GM12878 (cell line): Measurements from ENCODE around the gene PTGFRN. TPM values are rescaled to one million over a fixed set of nuclear protein-coding genes. Genes with fewer than 3 reads are reported as not detected.

Experiments used
- ATAC-seq: fragments of 200-7000 bp; cut with Tn5 transposase; 3 replicates; pipeline ENCODE4 v1.9.1; 2020; ENCODE audit warnings: mild to moderate bottlenecking, moderate library complexity
- BruUV-seq: library from RNA; stranded (reverse); fragments of 400-500 nt; replicated peaks from 2 replicates; lab custom pipeline; 2021; lab: Mats Ljungman, UMichigan
- CTCF ChIA-PET: fragments of 300-600 bp; sonication (Branson Sonifier 250); formaldehyde crosslinking; extraction: SDS; loops from one replicate; lab custom pipeline; 2021; ENCODE audit warnings: inconsistent platforms; lab: Yijun Ruan, JAX
- POLR2A ChIA-PET: fragments of 350-600 bp; formaldehyde crosslinking; extraction: SDS; loops from one replicate; lab custom pipeline; 2021; ENCODE audit warnings: inconsistent platforms; lab: Charles Lee
- RAD21 ChIA-PET: fragments of 300-600 bp; sonication (Branson Sonifier 250); formaldehyde crosslinking; loops from one replicate; lab custom pipeline; 2023; ENCODE audit warnings: antibody characterized with exemption; ENCODE audit not compliant: unreplicated experiment; lab: Charles Lee
- SMC1A ChIA-PET: fragments of 300-600 bp; sonication (Branson Sonifier 250); formaldehyde crosslinking; loops from one replicate; lab custom pipeline; 2023; ENCODE audit not compliant: unreplicated experiment, uncharacterized antibody; lab: Charles Lee
- DNase-seq: peaks from one replicate; pipeline ENCODE4 v3.0.0-alpha.2; 2011; ENCODE audit warnings: low read depth, low spot score
- FAIRE-seq: peaks from 3 replicates; lab custom pipeline; 2011; peaks lifted over from hg19 to GRCh38; lab: Jason Lieb, UNC
- H2AFZ ChIP-seq: 2 replicates; pipeline ENCODE4 v1.6.0; 2011; ENCODE audit warnings: low read depth, low read length, control low read depth; ENCODE audit not compliant: control insufficient read depth
- H3K27ac ChIP-seq: 2 replicates; pipeline ENCODE4 v1.5.1; 2011; ENCODE audit warnings: control low read depth; ENCODE audit not compliant: control insufficient read depth, insufficient read depth
- H3K27me3 ChIP-seq, 2 experiments: replicated peaks in 1 of 2; 2 replicates each; pipeline versions ENCODE4 v1.6.0 to v1.6.1; 2011; ENCODE audit warnings: low read length in 1 of 2; ENCODE audit not compliant: control insufficient read depth in 2 of 2, insufficient read depth in 2 of 2
- H3K36me3 ChIP-seq, 2 experiments: 2 replicates each; pipeline ENCODE4 v1.5.1; 2011; ENCODE audit warnings: low read length in 1 of 2; ENCODE audit not compliant: control insufficient read depth in 2 of 2, insufficient read depth in 2 of 2
- H3K4me1 ChIP-seq: 2 replicates; pipeline ENCODE4 v1.6.1; 2011; ENCODE audit warnings: mild to moderate bottlenecking, low read length, moderate library complexity, mixed read lengths; ENCODE audit not compliant: control insufficient read depth, insufficient read depth
- H3K4me2 ChIP-seq: 2 replicates; pipeline ENCODE4 v1.6.0; 2011; ENCODE audit warnings: control low read depth; ENCODE audit not compliant: control insufficient read depth, insufficient read depth
- H3K4me3 ChIP-seq: fragments of 200-600 bp; sonication (generic); 2 replicates; pipeline ENCODE4 v1.5.1; 2016
- H3K79me2 ChIP-seq: 2 replicates; pipeline ENCODE4 v1.6.0; 2011; ENCODE audit warnings: low read length; ENCODE audit not compliant: control insufficient read depth, insufficient read depth
- H3K9ac ChIP-seq: 2 replicates; pipeline ENCODE4 v1.8.0; 2011; ENCODE audit warnings: low read length, control low read depth, mixed read lengths; ENCODE audit not compliant: control insufficient read depth, insufficient read depth
- H3K9me3 ChIP-seq: replicated peaks from 3 replicates; pipeline ENCODE4 v1.5.1; 2011; ENCODE audit warnings: mild to moderate bottlenecking, low read length; ENCODE audit not compliant: control insufficient read depth, insufficient read depth
- H4K20me1 ChIP-seq: 2 replicates; pipeline ENCODE4 v1.6.0; 2011; ENCODE audit not compliant: control insufficient read depth, insufficient read depth
- CHD4 ChIP-seq: fragments of 200-600 bp; sonication (generic); IDR thresholded peaks from 2 replicates; pipeline ENCODE4 v1.6.1; 2016; ENCODE audit warnings: mild to moderate bottlenecking
- CREB1 ChIP-seq: IDR thresholded peaks from 2 replicates; pipeline ENCODE4 v1.6.1; 2012; ENCODE audit warnings: low read depth, mild to moderate bottlenecking, inconsistent platforms
- ESRRA ChIP-seq: IDR thresholded peaks from 2 replicates; pipeline ENCODE4 v1.6.1; 2012; ENCODE audit warnings: mild to moderate bottlenecking, low read length, improper control_type of control experiment
- IRF3 ChIP-seq: fragments of 450-650 bp; IDR thresholded peaks from 2 replicates; pipeline ENCODE4 v1.6.1; 2014; ENCODE audit warnings: mild to moderate bottlenecking
- IRF5 ChIP-seq: fragments of 450-650 bp; IDR thresholded peaks from 2 replicates; pipeline ENCODE4 v1.6.1; 2017; ENCODE audit warnings: borderline replicate concordance
- KLF5 ChIP-seq: fragments of 450-650 bp; IDR thresholded peaks from 2 replicates; pipeline ENCODE4 v1.6.1; 2014; ENCODE audit warnings: mild to moderate bottlenecking; ENCODE audit not compliant: partially characterized antibody
- MTA3 ChIP-seq: IDR thresholded peaks from 2 replicates; pipeline ENCODE4 v1.6.1; 2012; ENCODE audit warnings: low read length, inconsistent platforms, borderline replicate concordance
- NFXL1 ChIP-seq: fragments of 450-650 bp; IDR thresholded peaks from 2 replicates; pipeline ENCODE4 v1.6.1; 2017; ENCODE audit warnings: antibody characterized with exemption, mild to moderate bottlenecking, borderline replicate concordance
- RFX5 ChIP-seq: IDR thresholded peaks from 2 replicates; pipeline ENCODE4 v1.6.1; 2011; ENCODE audit warnings: low read depth, low read length, improper control_type of control experiment
- SMAD5 ChIP-seq: IDR thresholded peaks from 2 replicates; pipeline ENCODE4 v1.6.1; 2016; ENCODE audit warnings: antibody characterized with exemption, low read depth
- SMC3 ChIP-seq: IDR thresholded peaks from 2 replicates; pipeline ENCODE4 v1.6.1; 2011; ENCODE audit warnings: low read length, improper control_type of control experiment, borderline replicate concordance
- SPI1 ChIP-seq: IDR thresholded peaks from 2 replicates; pipeline ENCODE4 v1.6.1; 2011; ENCODE audit warnings: low read depth, mild to moderate bottlenecking, low read length, moderate library complexity, borderline replicate concordance; ENCODE audit not compliant: insufficient read depth
- SUPT20H ChIP-seq: IDR thresholded peaks from 2 replicates; pipeline ENCODE4 v1.6.1; 2011; ENCODE audit warnings: low read depth, mild to moderate bottlenecking, low read length, moderate library complexity, borderline replicate concordance; ENCODE audit not compliant: control insufficient read depth
- YBX1 ChIP-seq: fragments of 450-650 bp; IDR thresholded peaks from 2 replicates; pipeline ENCODE4 v1.6.1; 2016; ENCODE audit warnings: antibody characterized with exemption
- WGBS: methylation state at CpG from one replicate; pipeline ENCODE4 v1.1.6; 2016; ENCODE audit warnings: low lambda C conversion rate; ENCODE audit not compliant: insufficient replicate concordance, insufficient coverage; ENCODE audit errors: missing lambda C conversion rate; 5-methylcytosine and 5-hydroxymethylcytosine counted together
- in situ Hi-C: fragments of 300-500 bp; cut with MboI; formaldehyde crosslinking; loops from 9 replicates; pipeline ENCODE4 v1.14.3; 2018; ENCODE audit warnings: mixed read lengths
- intact Hi-C: fragments of 100-400 bp; cut with micrococcal nuclease; formaldehyde crosslinking; loops from one replicate; pipeline ENCODE4 v1.14.2; 2022; ENCODE audit not compliant: unreplicated experiment
- polyA plus RNA-seq, 11 experiments: library from polyadenylated mRNA; depleted of rRNA in 4 of 11; unstranded in 6 of 11; stranded (reverse) in 5 of 11; fragments of >200 nt; fragmentation: Nextera tagmentation in 4 of 11; fragmentation: Illumina TruSeq in 1 of 11; extraction: Ambion mirVana in 4 of 11; extraction: Trizol in 1 of 11; gene quantifications; 1 replicate in 1 of 11; 2 replicates in 10 of 11; pipeline versions ENCODE4 v1.2.1 to v1.2.3, GENCODE V29; 2011 to 2016; ENCODE audit warnings: inconsistent platforms in 2 of 11, missing spikeins in 2 of 11, low read depth in 1 of 11
- total RNA-seq, 4 experiments: library from RNA; depleted of rRNA in 3 of 4; stranded (reverse); fragments of >200 nt in 3 of 4; fragmentation: Illumina TruSeq in 1 of 4; extraction: Trizol in 1 of 4; gene quantifications; 2 replicates each; pipeline versions ENCODE4 v1.2.1 to v1.2.3, GENCODE V29; 2013 to 2021
- TF ChIP-seq, protein P1 (sequence below): IDR thresholded peaks from 2 replicates; pipeline ENCODE4 v1.6.1; 2011; ENCODE audit warnings: borderline replicate concordance, low read depth, mild to moderate bottlenecking, moderate library complexity, low read length; ENCODE audit not compliant: insufficient read depth, poor library complexity, severe bottlenecking
- TF ChIP-seq, protein P2 (sequence below): IDR thresholded peaks from 2 replicates; pipeline ENCODE4 v1.6.1; 2012; ENCODE audit warnings: low read depth, low read length, improper control_type of control experiment

Gene PTGFRN
- total and polyA plus RNA-seq, 10 of the 15 experiments (the other 5 are each of a cell fraction or from before 2014, with no cell fraction given): 2.7 to 8.3 (median 5.1) TPM

- Histone ChIP-seq H3K36me3 (no peaks in the 10 kb centered on the region), H3K4me2 (no peak overlapping the region), H3K9ac (no peak overlapping the region), H3K9me3 (no peaks in the 10 kb centered on the region), H2AFZ (no peak overlapping the region), H4K20me1 (no peaks in the 10 kb centered on the region), H3K4me3 (no peak overlapping the region), H3K4me1 (no peaks in the 10 kb centered on the region), H3K27ac (no peak overlapping the region), H3K79me2 (no peaks in the 10 kb centered on the region), H3K27me3 (peaks cover 0 to 3% of the 10 kb centered on the region in 2 experiments; a peak in 2 of 4 replicates)
- no TSS peak for BruUV-seq
- ChIA-PET POLR2A (interaction anchor here (0.6 kb wide), 2 partner anchors 10 to 275 kb away, joined by 4 read pairs; no protein-coding TSS in a partner anchor), CTCF (interaction anchor here (0.6 to 1.2 kb wide), 3 partner anchors 13 to 727 kb away, joined by 3 read pairs; no protein-coding TSS in a partner anchor), RAD21 (no interaction called here), SMC1A (interaction anchor here (0.8 to 1.1 kb wide), 3 partner anchors 17 to 155 kb away, joined by 3 read pairs; no protein-coding TSS in a partner anchor)
- in situ Hi-C loops (no loop called here), intact Hi-C loops (no loop called here)
- WGBS: 29% methylated on average over 5 of the region's 5 CpGs
- no peak for ATAC-seq
- FAIRE-seq: no peak
- no peak for DNase-seq
- TF ChIP-seq ESRRA: no peak
- no peak for TF ChIP-seq KLF5
- TF ChIP-seq, protein P1, sequence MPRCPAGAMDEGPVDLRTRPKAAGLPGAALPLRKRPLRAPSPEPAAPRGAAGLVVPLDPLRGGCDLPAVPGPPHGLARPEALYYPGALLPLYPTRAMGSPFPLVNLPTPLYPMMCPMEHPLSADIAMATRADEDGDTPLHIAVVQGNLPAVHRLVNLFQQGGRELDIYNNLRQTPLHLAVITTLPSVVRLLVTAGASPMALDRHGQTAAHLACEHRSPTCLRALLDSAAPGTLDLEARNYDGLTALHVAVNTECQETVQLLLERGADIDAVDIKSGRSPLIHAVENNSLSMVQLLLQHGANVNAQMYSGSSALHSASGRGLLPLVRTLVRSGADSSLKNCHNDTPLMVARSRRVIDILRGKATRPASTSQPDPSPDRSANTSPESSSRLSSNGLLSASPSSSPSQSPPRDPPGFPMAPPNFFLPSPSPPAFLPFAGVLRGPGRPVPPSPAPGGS: no peak
- no peak for TF ChIP-seq YBX1
- no peak for TF ChIP-seq RFX5
- no peak for TF ChIP-seq CREB1
- TF ChIP-seq SPI1: no peak
- no peak for TF ChIP-seq IRF3
- no peak for TF ChIP-seq CHD4
- no peak for TF ChIP-seq MTA3
- TF ChIP-seq, protein P2, sequence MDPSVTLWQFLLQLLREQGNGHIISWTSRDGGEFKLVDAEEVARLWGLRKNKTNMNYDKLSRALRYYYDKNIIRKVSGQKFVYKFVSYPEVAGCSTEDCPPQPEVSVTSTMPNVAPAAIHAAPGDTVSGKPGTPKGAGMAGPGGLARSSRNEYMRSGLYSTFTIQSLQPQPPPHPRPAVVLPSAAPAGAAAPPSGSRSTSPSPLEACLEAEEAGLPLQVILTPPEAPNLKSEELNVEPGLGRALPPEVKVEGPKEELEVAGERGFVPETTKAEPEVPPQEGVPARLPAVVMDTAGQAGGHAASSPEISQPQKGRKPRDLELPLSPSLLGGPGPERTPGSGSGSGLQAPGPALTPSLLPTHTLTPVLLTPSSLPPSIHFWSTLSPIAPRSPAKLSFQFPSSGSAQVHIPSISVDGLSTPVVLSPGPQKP: no peak
- TF ChIP-seq SMAD5: no peak
- TF ChIP-seq SUPT20H: no peak
- TF ChIP-seq SMC3: no peak
- no peak for TF ChIP-seq IRF5
- no peak for TF ChIP-seq NFXL1
Observed at GRCh38 chr1:116983112-116983511, 73.4 kb downstream of the PTGFRN start.
